ENCODE results near the gene ATP4B. TPM values are rescaled to one million over a fixed set of nuclear protein-coding genes. Genes with fewer than 3 reads are reported as not detected.

ATP4B gene
- total RNA-seq, 1 donor = not detected

- DNase-seq (ENCODE audit: insufficient read length, low spot score, missing footprints) = no peak
Measured at GRCh38 chr13:113644800-113645199, 13.2 kb downstream of the ATP4B start.

GRCh38 chr13:113643593-113643992 is 14.4 kb downstream of the ATP4B start:
- Histone ChIP-seq H3K36me3 (ENCODE audit: insufficient read depth, low read length) (peaks cover 22% of the 10 kb centered on the region), H4K20me1 (ENCODE audit: insufficient read depth, low read length) (peaks cover 6% of the 10 kb centered on the region), H2AFZ (ENCODE audit: low read length) (no peak overlapping the region), H3K4me3 (ENCODE audit: insufficient read depth, low read length) (no peak overlapping the region), H3K27ac (ENCODE audit: low read depth, low read length) (no peak overlapping the region), H3K4me1 (ENCODE audit: insufficient read depth, low read length) (peaks cover 4% of the 10 kb centered on the region), H3K27me3 (ENCODE audit: insufficient read depth, low read length) (no peaks in the 10 kb centered on the region), H3K9me3 (ENCODE audit: low read depth, low read length) (no peaks in the 10 kb centered on the region), H3K4me2 (ENCODE audit: insufficient read depth, low read length) (no peak overlapping the region), H3K79me2 (ENCODE audit: insufficient read depth, low read length) (no peaks in the 10 kb centered on the region)
- no peak for DNase-seq (ENCODE audit: insufficient read length, low spot score, missing footprints)
- no peak for TF ChIP-seq CTCF (IDR thresholded peaks at IDR 0.05; ENCODE audit: extremely low read depth, low read depth, low read length)

More at GRCh38 chr13:113644800-113645199, 13.2 kb downstream of the ATP4B start:
- H2AFZ ChIP-seq (ENCODE audit: low read length) = no peak overlapping the region
- H3K27me3 ChIP-seq (ENCODE audit: insufficient read depth, low read length) = no peaks in the 10 kb centered on the region
- no peaks in the 10 kb centered on the region for H3K79me2 ChIP-seq (ENCODE audit: insufficient read depth, low read length)
- no peak overlapping the region for H3K4me3 ChIP-seq (ENCODE audit: insufficient read depth, low read length)
- H4K20me1 ChIP-seq (ENCODE audit: insufficient read depth, low read length) = no peaks in the 10 kb centered on the region
- no peak overlapping the region for H3K27ac ChIP-seq (ENCODE audit: low read depth, low read length)
- no peaks in the 10 kb centered on the region for H3K9me3 ChIP-seq (ENCODE audit: low read depth, low read length)
- H3K4me2 ChIP-seq (ENCODE audit: insufficient read depth, low read length) = no peak overlapping the region
- TF ChIP-seq CTCF (IDR thresholded peaks at IDR 0.05; ENCODE audit: extremely low read depth, low read depth, low read length) = no peak
- peaks cover 10% of the 10 kb centered on the region for H3K36me3 ChIP-seq (ENCODE audit: insufficient read depth, low read length)
- H3K4me1 ChIP-seq (ENCODE audit: insufficient read depth, low read length) = peaks cover 4% of the 10 kb centered on the region

- peaks cover 32% of the 10 kb centered on the region for H3K36me3 ChIP-seq (ENCODE audit: insufficient read depth, low read length)
- no peaks in the 10 kb centered on the region for H3K27me3 ChIP-seq (ENCODE audit: insufficient read depth, low read length)
- no peak overlapping the region for H3K27ac ChIP-seq (ENCODE audit: low read depth, low read length)
- H2AFZ ChIP-seq (ENCODE audit: low read length) = no peak overlapping the region
- no peaks in the 10 kb centered on the region for H3K79me2 ChIP-seq (ENCODE audit: insufficient read depth, low read length)
- H3K4me3 ChIP-seq (ENCODE audit: insufficient read depth, low read length) = no peak overlapping the region
- no peaks in the 10 kb centered on the region for H3K9me3 ChIP-seq (ENCODE audit: low read depth, low read length)
- DNase-seq (ENCODE audit: insufficient read length, low spot score, missing footprints) = no peak
- peaks cover 6% of the 10 kb centered on the region for H4K20me1 ChIP-seq (ENCODE audit: insufficient read depth, low read length)
- H3K4me1 ChIP-seq (ENCODE audit: insufficient read depth, low read length) = peaks cover 4% of the 10 kb centered on the region
- no peak overlapping the region for H3K4me2 ChIP-seq (ENCODE audit: insufficient read depth, low read length)
- no peak for TF ChIP-seq CTCF (IDR thresholded peaks at IDR 0.05; ENCODE audit: extremely low read depth, low read depth, low read length)
Measured at GRCh38 chr13:113642563-113642962, 15.4 kb downstream of the ATP4B start.

- Histone ChIP-seq H3K4me3 (ENCODE audit: insufficient read depth, low read length) (no peak overlapping the region), H4K20me1 (ENCODE audit: insufficient read depth, low read length) (peaks cover 6% of the 10 kb centered on the region), H3K36me3 (ENCODE audit: insufficient read depth, low read length) (peaks cover 42% of the 10 kb centered on the region), H3K27ac (ENCODE audit: low read depth, low read length) (no peak overlapping the region), H3K27me3 (ENCODE audit: insufficient read depth, low read length) (no peaks in the 10 kb centered on the region), H3K9me3 (ENCODE audit: low read depth, low read length) (no peaks in the 10 kb centered on the region), H3K4me2 (ENCODE audit: insufficient read depth, low read length) (no peak overlapping the region), H3K4me1 (ENCODE audit: insufficient read depth, low read length) (no peaks in the 10 kb centered on the region), H2AFZ (ENCODE audit: low read length) (no peak overlapping the region), H3K79me2 (ENCODE audit: insufficient read depth, low read length) (no peaks in the 10 kb centered on the region)
- no peak for DNase-seq (ENCODE audit: insufficient read length, low spot score, missing footprints)
- TF ChIP-seq CTCF (IDR thresholded peaks at IDR 0.05; ENCODE audit: extremely low read depth, low read depth, low read length) = no peak
Measured at GRCh38 chr13:113641426-113641825, 16.6 kb downstream of the ATP4B start.
